ENCODE data around the gene MGAT4B.

DNA sequence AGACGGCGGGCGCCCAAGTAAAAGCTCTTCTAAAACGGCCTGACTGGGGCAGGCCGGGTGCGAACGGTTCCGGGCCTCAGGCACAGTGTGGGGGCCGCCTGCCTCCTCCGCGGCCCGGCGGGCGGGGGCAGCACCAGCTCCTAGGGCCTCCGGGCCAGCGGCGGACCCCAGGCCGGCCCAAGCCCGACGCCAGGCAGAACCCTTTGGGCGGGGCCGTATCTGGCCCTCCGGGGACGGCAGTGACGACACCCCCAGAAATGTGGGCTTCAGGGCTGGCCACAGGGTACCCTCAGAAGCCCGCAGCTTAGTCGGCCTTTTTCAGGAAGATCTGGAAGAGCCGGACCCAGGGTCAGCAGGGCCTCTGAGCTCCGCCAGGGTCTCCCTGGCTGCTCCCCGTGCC, 8.9 kb downstream of the MGAT4B start:
- no peak for TF ChIP-seq POLR2A (IDR thresholded peaks at IDR 0.05)
- TF ChIP-seq, protein P1, sequence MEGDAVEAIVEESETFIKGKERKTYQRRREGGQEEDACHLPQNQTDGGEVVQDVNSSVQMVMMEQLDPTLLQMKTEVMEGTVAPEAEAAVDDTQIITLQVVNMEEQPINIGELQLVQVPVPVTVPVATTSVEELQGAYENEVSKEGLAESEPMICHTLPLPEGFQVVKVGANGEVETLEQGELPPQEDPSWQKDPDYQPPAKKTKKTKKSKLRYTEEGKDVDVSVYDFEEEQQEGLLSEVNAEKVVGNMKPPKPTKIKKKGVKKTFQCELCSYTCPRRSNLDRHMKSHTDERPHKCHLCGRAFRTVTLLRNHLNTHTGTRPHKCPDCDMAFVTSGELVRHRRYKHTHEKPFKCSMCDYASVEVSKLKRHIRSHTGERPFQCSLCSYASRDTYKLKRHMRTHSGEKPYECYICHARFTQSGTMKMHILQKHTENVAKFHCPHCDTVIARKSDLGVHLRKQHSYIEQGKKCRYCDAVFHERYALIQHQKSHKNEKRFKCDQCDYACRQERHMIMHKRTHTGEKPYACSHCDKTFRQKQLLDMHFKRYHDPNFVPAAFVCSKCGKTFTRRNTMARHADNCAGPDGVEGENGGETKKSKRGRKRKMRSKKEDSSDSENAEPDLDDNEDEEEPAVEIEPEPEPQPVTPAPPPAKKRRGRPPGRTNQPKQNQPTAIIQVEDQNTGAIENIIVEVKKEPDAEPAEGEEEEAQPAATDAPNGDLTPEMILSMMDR (IDR thresholded peaks at IDR 0.05) = no peak

Data from Peyer's patch (tissue), 4 donors.